GM12878 (cell line): Measurements from ENCODE around the gene KANK4. TPM values are rescaled to one million over a fixed set of nuclear protein-coding genes. Genes with fewer than 3 reads are reported as not detected.

Source experiments
- BMI1 ChIP-seq: fragments of 450-650 bp; IDR thresholded peaks from 2 replicates; pipeline ENCODE4 v1.6.1; 2016; ENCODE audit warnings: mild to moderate bottlenecking, moderate library complexity, borderline replicate concordance
- HSF1 ChIP-seq: fragments of 150-350 bp; IDR thresholded peaks from 2 replicates; pipeline ENCODE4 v1.6.1; 2014; ENCODE audit warnings: mild to moderate bottlenecking, low read depth, low read length
- KAT2A ChIP-seq: conservative IDR thresholded peaks from 2 replicates; pipeline ENCODE4 v1.6.1; 2011; ENCODE audit warnings: low read depth, low read length; ENCODE audit not compliant: control insufficient read depth
- RAD51 ChIP-seq: fragments of 450-650 bp; IDR thresholded peaks from 2 replicates; pipeline ENCODE4 v1.6.1; 2016; ENCODE audit warnings: moderate library complexity, mild to moderate bottlenecking, inconsistent platforms
- RBBP5 ChIP-seq: fragments of 200-600 bp; sonication (generic); conservative IDR thresholded peaks from 2 replicates; pipeline ENCODE4 v1.6.1; 2016
- SIN3A ChIP-seq: IDR thresholded peaks from 2 replicates; pipeline ENCODE4 v1.6.1; 2012; ENCODE audit warnings: low read depth, low read length, improper control_type of control experiment
- polyA plus RNA-seq, 11 experiments: library from polyadenylated mRNA; depleted of rRNA in 4 of 11; unstranded in 6 of 11; stranded (reverse) in 5 of 11; fragments of >200 nt; fragmentation: Nextera tagmentation in 4 of 11; fragmentation: Illumina TruSeq in 1 of 11; extraction: Ambion mirVana in 4 of 11; extraction: Trizol in 1 of 11; gene quantifications; 1 replicate in 1 of 11; 2 replicates in 10 of 11; pipeline versions ENCODE4 v1.2.1 to v1.2.3, GENCODE V29; 2011 to 2016; ENCODE audit warnings: inconsistent platforms in 2 of 11, missing spikeins in 2 of 11, low read depth in 1 of 11
- total RNA-seq, 4 experiments: library from RNA; depleted of rRNA in 3 of 4; stranded (reverse); fragments of >200 nt in 3 of 4; fragmentation: Illumina TruSeq in 1 of 4; extraction: Trizol in 1 of 4; gene quantifications; 2 replicates each; pipeline versions ENCODE4 v1.2.1 to v1.2.3, GENCODE V29; 2013 to 2021
- TF ChIP-seq, protein P1 (sequence below): IDR thresholded peaks from 2 replicates; pipeline ENCODE4 v1.6.1; 2012; ENCODE audit warnings: improper control_type of control experiment, low read depth, low read length; ENCODE audit not compliant: insufficient replicate concordance

Gene KANK4
- total and polyA plus RNA-seq, 10 of the 15 experiments (the other 5 are each of a cell fraction or from before 2014, with no cell fraction given): not detected

DNA sequence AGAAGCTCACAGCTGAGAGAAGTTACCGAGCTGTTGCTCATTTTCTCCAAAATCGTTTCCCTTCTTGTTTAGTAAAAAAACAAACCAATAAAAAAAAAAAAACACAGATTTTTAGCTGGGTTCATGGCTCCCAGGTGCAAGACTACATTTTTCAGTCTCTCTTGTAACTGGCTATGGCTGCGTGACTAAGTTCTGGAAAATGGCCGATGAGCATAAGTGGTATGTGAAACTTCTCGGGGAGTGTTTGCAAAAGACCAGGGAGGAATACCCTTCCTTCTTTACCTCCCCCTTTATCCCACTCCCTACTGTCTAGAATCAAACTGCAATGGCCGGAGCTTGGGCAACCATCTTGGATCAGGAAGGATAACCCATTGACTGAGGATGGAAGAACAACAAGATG lies 38.7 kb upstream of the KANK4 start (continued):
- TF ChIP-seq, protein P1, sequence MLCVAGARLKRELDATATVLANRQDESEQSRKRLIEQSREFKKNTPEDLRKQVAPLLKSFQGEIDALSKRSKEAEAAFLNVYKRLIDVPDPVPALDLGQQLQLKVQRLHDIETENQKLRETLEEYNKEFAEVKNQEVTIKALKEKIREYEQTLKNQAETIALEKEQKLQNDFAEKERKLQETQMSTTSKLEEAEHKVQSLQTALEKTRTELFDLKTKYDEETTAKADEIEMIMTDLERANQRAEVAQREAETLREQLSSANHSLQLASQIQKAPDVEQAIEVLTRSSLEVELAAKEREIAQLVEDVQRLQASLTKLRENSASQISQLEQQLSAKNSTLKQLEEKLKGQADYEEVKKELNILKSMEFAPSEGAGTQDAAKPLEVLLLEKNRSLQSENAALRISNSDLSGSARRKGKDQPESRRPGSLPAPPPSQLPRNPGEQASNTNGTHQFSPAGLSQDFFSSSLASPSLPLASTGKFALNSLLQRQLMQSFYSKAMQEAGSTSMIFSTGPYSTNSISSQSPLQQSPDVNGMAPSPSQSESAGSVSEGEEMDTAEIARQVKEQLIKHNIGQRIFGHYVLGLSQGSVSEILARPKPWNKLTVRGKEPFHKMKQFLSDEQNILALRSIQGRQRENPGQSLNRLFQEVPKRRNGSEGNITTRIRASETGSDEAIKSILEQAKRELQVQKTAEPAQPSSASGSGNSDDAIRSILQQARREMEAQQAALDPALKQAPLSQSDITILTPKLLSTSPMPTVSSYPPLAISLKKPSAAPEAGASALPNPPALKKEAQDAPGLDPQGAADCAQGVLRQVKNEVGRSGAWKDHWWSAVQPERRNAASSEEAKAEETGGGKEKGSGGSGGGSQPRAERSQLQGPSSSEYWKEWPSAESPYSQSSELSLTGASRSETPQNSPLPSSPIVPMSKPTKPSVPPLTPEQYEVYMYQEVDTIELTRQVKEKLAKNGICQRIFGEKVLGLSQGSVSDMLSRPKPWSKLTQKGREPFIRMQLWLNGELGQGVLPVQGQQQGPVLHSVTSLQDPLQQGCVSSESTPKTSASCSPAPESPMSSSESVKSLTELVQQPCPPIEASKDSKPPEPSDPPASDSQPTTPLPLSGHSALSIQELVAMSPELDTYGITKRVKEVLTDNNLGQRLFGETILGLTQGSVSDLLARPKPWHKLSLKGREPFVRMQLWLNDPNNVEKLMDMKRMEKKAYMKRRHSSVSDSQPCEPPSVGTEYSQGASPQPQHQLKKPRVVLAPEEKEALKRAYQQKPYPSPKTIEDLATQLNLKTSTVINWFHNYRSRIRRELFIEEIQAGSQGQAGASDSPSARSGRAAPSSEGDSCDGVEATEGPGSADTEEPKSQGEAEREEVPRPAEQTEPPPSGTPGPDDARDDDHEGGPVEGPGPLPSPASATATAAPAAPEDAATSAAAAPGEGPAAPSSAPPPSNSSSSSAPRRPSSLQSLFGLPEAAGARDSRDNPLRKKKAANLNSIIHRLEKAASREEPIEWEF: no peak
- no peak for TF ChIP-seq KAT2A
- no peak for TF ChIP-seq RAD51
- TF ChIP-seq HSF1: no peak
- no peak for TF ChIP-seq BMI1
- TF ChIP-seq RBBP5: no peak
- no peak for TF ChIP-seq SIN3A
